Right renal pelvis (tissue), 4 donors: ENCODE results near the gene RPS14. TPM values are rescaled to one million over a fixed set of nuclear protein-coding genes. Genes with fewer than 3 reads are reported as not detected.

Experiments used
- polyA plus RNA-seq, 4 donors: library from polyadenylated mRNA; unstranded; fragments of 120-200 nt; gene quantifications; one replicate each; pipeline ENCODE4 v1.2.1, GENCODE V29; 2013; ENCODE audit not compliant: insufficient read length in 4 of 4

The RPS14 gene
- polyA plus RNA-seq, 4 donors, result 1,712 to 2,075 (median 1,946) TPM

Other genes with a start within 250 kb of the RPS14 start
- 1 to 10 TPM; 2.4 to 5.2 (median 3.9) TPM for gene CAMK2A, start 160.0 kb downstream of the RPS14 start, polyA plus RNA-seq
- 1 to 10 TPM; 2.3 to 3.8 (median 3.6) TPM for gene ARSI, start 146.8 kb downstream of the RPS14 start, polyA plus RNA-seq
- gene TCOF1, start 92.0 kb downstream of the RPS14 start, polyA plus RNA-seq, result 10 to 100 TPM; 27.7 to 32.8 (median 30.2) TPM
- 100 to 1,000 TPM; 288 to 366 (median 315) TPM for gene CD74, start 36.8 kb downstream of the RPS14 start, polyA plus RNA-seq
- 10 to 100 TPM; 53.2 to 64.0 (median 57.8) TPM for gene NDST1, start 58.4 kb upstream of the RPS14 start, polyA plus RNA-seq
- 100 to 1,000 TPM in 3 of 4 donors, 10 to 100 TPM in 1; 97.9 to 127 (median 110) TPM for gene SYNPO, start 190.9 kb upstream of the RPS14 start, polyA plus RNA-seq
- 1 to 10 TPM; 5.4 to 6.4 (median 6.3) TPM for gene MYOZ3, start 211.5 kb upstream of the RPS14 start, polyA plus RNA-seq